ENCODE data around the gene ARSB.

ARSB gene

DNA sequence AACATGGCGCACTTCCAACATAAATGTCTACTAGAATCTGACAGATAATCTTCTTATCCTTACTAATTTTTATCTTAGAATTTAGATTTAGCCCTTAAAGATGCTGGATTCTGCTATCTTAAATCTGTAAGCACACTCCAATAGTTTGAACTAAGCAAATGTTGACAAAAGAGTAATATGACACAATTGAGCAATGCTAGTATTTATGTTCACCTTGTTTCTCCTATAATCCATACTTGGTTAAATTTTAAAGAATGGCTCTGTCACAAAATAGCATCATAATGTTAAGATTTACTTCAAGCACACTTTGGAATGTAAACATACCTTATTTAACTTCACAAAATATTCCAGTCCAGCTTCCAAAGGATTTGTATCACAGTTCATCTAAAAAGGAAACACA lies 38.8 kb upstream of the ARSB start:
- H3K4me2 ChIP-seq (ENCODE audit: low read depth, low read length), result no peak overlapping the region

DNA sequence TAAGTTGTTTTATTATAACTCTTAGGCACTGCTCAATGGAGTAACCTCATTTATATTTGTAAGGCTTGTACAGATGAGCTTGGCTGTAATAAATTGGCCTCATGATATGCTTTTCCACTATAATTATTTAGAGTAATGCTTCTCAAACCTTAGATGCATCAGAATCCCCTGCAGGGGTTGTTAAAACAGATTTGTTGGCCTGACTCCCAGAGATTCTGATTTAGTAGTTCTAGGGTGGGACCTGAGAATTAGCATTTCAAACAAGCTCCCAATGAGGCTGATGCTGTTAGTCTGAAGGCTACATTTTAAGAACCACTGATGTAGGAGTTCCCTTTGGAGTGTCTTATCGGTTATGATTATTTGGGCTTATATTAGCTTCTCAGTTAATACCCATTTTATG lies 38.2 kb upstream of the ARSB start:
- H3F3A ChIP-seq (ENCODE audit: insufficient read depth, low read length), result no peaks in the 10 kb centered on the region
- H3K9ac ChIP-seq (ENCODE audit: low read length), result no peak overlapping the region
- H3K9me3 ChIP-seq (replicated peaks; ENCODE audit: insufficient read depth, low read length), result no peaks in the 10 kb centered on the region
- peaks cover 6% of the 10 kb centered on the region; the same call in 1 of the 2 replicates for H3K4me1 ChIP-seq (ENCODE audit: low read length)
- H3K27me3 ChIP-seq (replicated peaks; ENCODE audit: insufficient read depth, low read length), result no peaks in the 10 kb centered on the region
- H3K9me2 ChIP-seq (replicated peaks; ENCODE audit: insufficient read depth, low read length), result no peaks in the 10 kb centered on the region
- DNase-seq, result no peak
- TF ChIP-seq EZH2 (optimal IDR thresholded peaks at IDR 0.05; ENCODE audit: low read depth, low read length) (no peak), CTCF (IDR thresholded peaks at IDR 0.05; ENCODE audit: low read length) (no peak), EZH2phosphoT487 (IDR thresholded peaks at IDR 0.05; ENCODE audit: low read length) (no peak)
- H3K4me2 ChIP-seq (ENCODE audit: low read depth, low read length), result no peak overlapping the region
- H2AFZ ChIP-seq (ENCODE audit: low read length), result no peak overlapping the region
- H3K4me3 ChIP-seq (ENCODE audit: low read length), result no peak overlapping the region
- H3K27ac ChIP-seq (ENCODE audit: low read length), result no peak overlapping the region
- no peaks in the 10 kb centered on the region for H3K79me2 ChIP-seq (ENCODE audit: low read length)
- H4K20me1 ChIP-seq (ENCODE audit: insufficient read depth, low read length), result no peaks in the 10 kb centered on the region
- no peaks in the 10 kb centered on the region for H3K36me3 ChIP-seq (replicated peaks; ENCODE audit: insufficient read depth, low read length)

More for the DNA sequence above, 38.8 kb upstream of the ARSB start:
- Histone ChIP-seq H3K79me2 (ENCODE audit: low read length) (no peaks in the 10 kb centered on the region), H3K4me1 (ENCODE audit: low read length) (peaks cover 6% of the 10 kb centered on the region; the same call in 1 of the 2 replicates), H3K36me3 (replicated peaks; ENCODE audit: insufficient read depth, low read length) (no peaks in the 10 kb centered on the region), H3K9me2 (replicated peaks; ENCODE audit: insufficient read depth, low read length) (no peaks in the 10 kb centered on the region), H3F3A (ENCODE audit: insufficient read depth, low read length) (no peaks in the 10 kb centered on the region), H2AFZ (ENCODE audit: low read length) (no peak overlapping the region), H3K9ac (ENCODE audit: low read length) (no peak overlapping the region), H3K27ac (ENCODE audit: low read length) (no peak overlapping the region), H3K27me3 (replicated peaks; ENCODE audit: insufficient read depth, low read length) (no peaks in the 10 kb centered on the region), H3K4me3 (ENCODE audit: low read length) (no peak overlapping the region), H3K9me3 (replicated peaks; ENCODE audit: insufficient read depth, low read length) (no peaks in the 10 kb centered on the region), H4K20me1 (ENCODE audit: insufficient read depth, low read length) (no peaks in the 10 kb centered on the region)
- no peak for DNase-seq
- TF ChIP-seq EZH2 (optimal IDR thresholded peaks at IDR 0.05; ENCODE audit: low read depth, low read length) (no peak), CTCF (IDR thresholded peaks at IDR 0.05; ENCODE audit: low read length) (no peak), EZH2phosphoT487 (IDR thresholded peaks at IDR 0.05; ENCODE audit: low read length) (no peak)

DNA sequence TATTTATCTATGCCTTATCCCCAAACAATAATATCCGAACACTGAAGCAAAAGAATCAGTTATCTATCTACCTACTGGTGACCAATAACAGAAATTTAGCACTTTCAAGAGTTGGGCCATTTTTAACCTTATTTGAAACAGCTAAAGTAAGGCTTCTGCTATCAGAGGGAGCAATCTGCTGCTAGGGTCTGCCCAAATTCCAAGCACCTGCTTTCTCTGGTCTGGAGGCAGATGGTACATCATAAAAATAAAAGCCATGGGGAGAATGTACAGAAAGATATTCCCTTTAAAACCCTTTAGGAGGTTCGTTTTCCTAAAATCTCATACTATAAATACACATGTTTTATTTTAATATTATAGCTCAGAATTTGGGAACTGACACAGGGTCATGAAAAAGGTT lies 37.7 kb upstream of the ARSB start:
- Histone ChIP-seq H3K9me2 (replicated peaks; ENCODE audit: insufficient read depth, low read length) (no peaks in the 10 kb centered on the region), H3K27ac (ENCODE audit: low read length) (no peak overlapping the region), H3K4me3 (ENCODE audit: low read length) (no peak overlapping the region), H3K36me3 (replicated peaks; ENCODE audit: insufficient read depth, low read length) (no peaks in the 10 kb centered on the region), H3K4me2 (ENCODE audit: low read depth, low read length) (no peak overlapping the region), H3K79me2 (ENCODE audit: low read length) (no peaks in the 10 kb centered on the region), H3K4me1 (ENCODE audit: low read length) (peaks cover 6% of the 10 kb centered on the region; the same call in 1 of the 2 replicates), H3K9ac (ENCODE audit: low read length) (no peak overlapping the region), H4K20me1 (ENCODE audit: insufficient read depth, low read length) (no peaks in the 10 kb centered on the region), H2AFZ (ENCODE audit: low read length) (no peak overlapping the region), H3K9me3 (replicated peaks; ENCODE audit: insufficient read depth, low read length) (no peaks in the 10 kb centered on the region), H3F3A (ENCODE audit: insufficient read depth, low read length) (no peaks in the 10 kb centered on the region), H3K27me3 (replicated peaks; ENCODE audit: insufficient read depth, low read length) (no peaks in the 10 kb centered on the region)
- no peak for TF ChIP-seq EZH2 (optimal IDR thresholded peaks at IDR 0.05; ENCODE audit: low read depth, low read length)
- no peak for TF ChIP-seq CTCF (IDR thresholded peaks at IDR 0.05; ENCODE audit: low read length)
- TF ChIP-seq EZH2phosphoT487 (IDR thresholded peaks at IDR 0.05; ENCODE audit: low read length), result no peak
- DNase-seq, result no peak
